T-helper 1 cell treated with Interleukin-12 subunit alpha and Interleukin-12 subunit beta and Interleukin-4 antibody, amounts not matched to agents 30 ng/mL and 1 ng/mL, for 36 hours (primary cell): ENCODE measurements around the gene QARS1. TPM values are rescaled to one million over a fixed set of nuclear protein-coding genes. Genes with fewer than 3 reads are reported as not detected.

ENCODE experiments used
- intact Hi-C: fragments of 100-400 bp; cut with micrococcal nuclease; formaldehyde crosslinking; loops from one replicate; pipeline ENCODE4 v1.15.1; 2024
- total RNA-seq: library from RNA; stranded (reverse); gene quantifications from 2 replicates; pipeline ENCODE4 v1.2.3, GENCODE V29; 2022

The QARS1 gene
- 207 and 215 TPM in 2 replicates for total RNA-seq

- intact Hi-C loops = loop anchor here (1.0 kb wide), 9 partner anchors 10 to 836 kb away; partner anchors contain the start of genes DAG1, IMPDH2, KLHDC8B and QRICH1
Measured at GRCh38 chr3:49104427-49105291, at the start of gene QARS1. QARS1 (minus strand) TSS chr3:49104757; CDS start chr3:49104733, 24 bp downstream.

- intact Hi-C loops = no loop called here
Measured at GRCh38 chr3:49153349-49153912, 48.9 kb upstream of the QARS1 start.

GRCh38 chr3:49151610-49152009, 47.1 kb upstream of the QARS1 start:
- intact Hi-C loops = no loop called here

- intact Hi-C loops = no loop called here
Measured at GRCh38 chr3:49148159-49148558, 43.6 kb upstream of the QARS1 start.

GRCh38 chr3:49140080-49140479, 35.5 kb upstream of the QARS1 start:
- intact Hi-C loops = no loop called here

- intact Hi-C loops = no loop called here
Measured at GRCh38 chr3:49135499-49135898, 30.9 kb upstream of the QARS1 start.

GRCh38 chr3:49134471-49135265, 30.1 kb upstream of the QARS1 start:
- intact Hi-C loops = no loop called here

- intact Hi-C loops = no loop called here
Measured at GRCh38 chr3:49133226-49133951, 28.8 kb upstream of the QARS1 start.

GRCh38 chr3:49132437-49133225, 28.1 kb upstream of the QARS1 start, which contains the start of gene LAMB2:
LAMB2 (minus strand) TSS chr3:49133050; CDS start chr3:49132867, 183 bp downstream.
- intact Hi-C loops = no loop called here

GRCh38 chr3:49132073-49132436, 27.5 kb upstream of the QARS1 start:
- intact Hi-C loops = no loop called here

- intact Hi-C loops = no loop called here
Measured at GRCh38 chr3:49131576-49131975, 27.0 kb upstream of the QARS1 start.

GRCh38 chr3:49131040-49131439, 26.5 kb upstream of the QARS1 start:
- intact Hi-C loops = no loop called here

GRCh38 chr3:49124991-49125670, 20.6 kb upstream of the QARS1 start:
- intact Hi-C loops = loop anchor here (5.0 kb wide), 1 partner anchor 547 kb away; the partner anchor contains the start of gene APEH

- intact Hi-C loops = loop anchor here (5.0 kb wide), 1 partner anchor 548 kb away; the partner anchor contains the start of gene APEH
Measured at GRCh38 chr3:49124203-49124602, 19.6 kb upstream of the QARS1 start.

GRCh38 chr3:49123687-49124086, 19.1 kb upstream of the QARS1 start:
- intact Hi-C loops = loop anchor here (5.0 kb wide), 1 partner anchor 549 kb away; the partner anchor contains the start of gene APEH

- intact Hi-C loops = loop anchor here (5.0 kb wide), 1 partner anchor 549 kb away; the partner anchor contains the start of gene APEH
Measured at GRCh38 chr3:49122886-49123545, 18.5 kb upstream of the QARS1 start.

- intact Hi-C loops = loop anchor here (5.0 kb wide), 1 partner anchor 550 kb away; the partner anchor contains the start of gene APEH
Measured at GRCh38 chr3:49122451-49122850, 17.9 kb upstream of the QARS1 start.

- intact Hi-C loops = loop anchor here (5.0 kb wide), 1 partner anchor 550 kb away; the partner anchor contains the start of gene APEH
Measured at GRCh38 chr3:49122022-49122421, 17.5 kb upstream of the QARS1 start.
